Osteocyte (in vitro differentiated cells): ENCODE results near the gene CDH8. TPM values are rescaled to one million over a fixed set of nuclear protein-coding genes. Genes with fewer than 3 reads are reported as not detected.

Source experiments
- DNase-seq: peaks from one replicate; pipeline ENCODE4 v3.0.0; 2021; ENCODE audit warnings: mixed read lengths; ENCODE audit not compliant: unreplicated experiment; ENCODE audit errors: extremely low spot score
- H3K27ac Mint-ChIP-seq: one replicate; pipeline ENCODE4 v1.8.0; 2021; ENCODE audit warnings: mild to moderate bottlenecking, mixed read lengths; ENCODE audit not compliant: unreplicated experiment
- H3K27me3 Mint-ChIP-seq: one replicate; pipeline ENCODE4 v1.8.0; 2021; ENCODE audit warnings: mixed read lengths; ENCODE audit not compliant: unreplicated experiment
- H3K36me3 Mint-ChIP-seq: one replicate; pipeline ENCODE4 v1.8.0; 2021; ENCODE audit warnings: mixed read lengths; ENCODE audit not compliant: unreplicated experiment
- H3K4me1 Mint-ChIP-seq: one replicate; pipeline ENCODE4 v1.8.0; 2021; ENCODE audit warnings: mixed read lengths; ENCODE audit not compliant: unreplicated experiment
- H3K4me3 Mint-ChIP-seq: one replicate; pipeline ENCODE4 v1.8.0; 2021; ENCODE audit warnings: mild to moderate bottlenecking, moderate library complexity, mixed read lengths; ENCODE audit not compliant: unreplicated experiment
- H3K9me3 Mint-ChIP-seq: one replicate; pipeline ENCODE4 v1.8.0; 2021; ENCODE audit warnings: mixed read lengths; ENCODE audit not compliant: unreplicated experiment
- CTCF ChIP-seq: fragments of 200-600 bp; sonication (generic); IDR thresholded peaks from 2 replicates; pipeline ENCODE4 v1.5.0; 2021; ENCODE audit warnings: antibody characterized with exemption, mild to moderate bottlenecking, moderate library complexity
- total RNA-seq: library from RNA; stranded (reverse); gene quantifications from 2 replicates; pipeline ENCODE4 v1.2.1, GENCODE V29; 2021

The CDH8 gene
- total RNA-seq, 1 donor from 2014 or later, result 7.7 TPM

GRCh38 chr16:61611847-61612491 is 424.3 kb downstream of the CDH8 start:
- DNase-seq, result no peak
- Mint-ChIP-seq H3K4me3 (no peak overlapping the region), H3K4me1 (no peaks in the 10 kb centered on the region), H3K9me3 (no peaks in the 10 kb centered on the region), H3K27ac (no peak overlapping the region), H3K36me3 (no peaks in the 10 kb centered on the region), H3K27me3 (peaks cover 17% of the 10 kb centered on the region)
- TF ChIP-seq CTCF, result no peak

GRCh38 chr16:61606581-61606980 is 429.7 kb downstream of the CDH8 start:
- no peaks in the 10 kb centered on the region for H3K36me3 Mint-ChIP-seq
- no peak for TF ChIP-seq CTCF
- peaks cover 12% of the 10 kb centered on the region for H3K27me3 Mint-ChIP-seq
- DNase-seq, result no peak
- no peaks in the 10 kb centered on the region for H3K9me3 Mint-ChIP-seq
- no peak overlapping the region for H3K4me3 Mint-ChIP-seq
- H3K4me1 Mint-ChIP-seq, result no peaks in the 10 kb centered on the region
- no peak overlapping the region for H3K27ac Mint-ChIP-seq
